ENCODE data around the gene GLCE. TPM values are rescaled to one million over a fixed set of nuclear protein-coding genes. Genes with fewer than 3 reads are reported as not detected.

The GLCE gene
- total and polyA plus RNA-seq, 10 of the 15 experiments (the other 5 are each of a cell fraction or from before 2014, with no cell fraction given) = 2.1 to 11.9 (median 2.9) TPM

DNA sequence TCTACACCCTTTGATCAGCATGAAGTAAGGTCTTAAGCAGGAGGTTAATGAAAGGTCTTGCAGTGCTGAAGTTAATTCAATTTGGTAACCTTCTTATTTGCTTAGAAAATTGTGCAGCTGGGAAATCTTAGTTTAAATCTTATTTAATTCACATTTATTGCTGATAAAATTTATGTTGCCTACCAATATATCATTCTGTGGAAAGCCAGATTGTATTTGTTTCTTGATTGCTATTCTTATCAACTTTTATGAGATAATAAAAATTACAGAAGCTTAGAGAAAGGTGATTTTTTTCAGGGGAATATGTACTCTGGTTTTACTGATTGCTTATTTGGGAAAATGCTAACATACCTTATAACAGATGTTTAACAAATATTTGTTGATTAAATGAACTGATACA, 74.2 kb downstream of the GLCE start:
- Histone ChIP-seq H3K9ac (ENCODE audit: control insufficient read depth, insufficient read depth, low read length) (no peak overlapping the region), H2AFZ (ENCODE audit: control insufficient read depth, low read depth, low read length) (no peak overlapping the region), H3K79me2 (ENCODE audit: control insufficient read depth, insufficient read depth, low read length) (no peaks in the 10 kb centered on the region), H3K27me3 (replicated peaks in 1 of 2; ENCODE audit: control insufficient read depth in 2 of 2, insufficient read depth in 2 of 2, low read length in 1 of 2) (no peaks in the 10 kb centered on the region), H3K4me1 (ENCODE audit: control insufficient read depth, insufficient read depth, low read length) (no peaks in the 10 kb centered on the region), H3K27ac (ENCODE audit: control insufficient read depth, insufficient read depth) (no peak overlapping the region), H3K9me3 (replicated peaks; ENCODE audit: control insufficient read depth, insufficient read depth, low read length) (no peaks in the 10 kb centered on the region), H3K36me3 (ENCODE audit: control insufficient read depth in 2 of 2, insufficient read depth in 2 of 2, low read length in 1 of 2) (no peaks in the 10 kb centered on the region), H3K4me2 (ENCODE audit: control insufficient read depth, insufficient read depth) (no peak overlapping the region), H4K20me1 (ENCODE audit: control insufficient read depth, insufficient read depth) (no peaks in the 10 kb centered on the region), H3K4me3 (no peak overlapping the region)
- BruUV-seq (replicated peaks) = no TSS peak
- ChIA-PET SMC1A (ENCODE audit: uncharacterized antibody, unreplicated experiment) (no interaction called here), RAD21 (ENCODE audit: unreplicated experiment) (no interaction called here), POLR2A (interaction anchor here (0.6 kb wide), 1 partner anchor 31 kb away, joined by 8 read pairs; no protein-coding TSS in a partner anchor), CTCF (interaction anchor here (0.7 kb wide), 1 partner anchor 24 kb away, joined by 3 read pairs; no protein-coding TSS in a partner anchor)
- FAIRE-seq (no peak), DNase-seq (ENCODE audit: low read depth, low spot score) (no peak), ATAC-seq (no peak)
- no peak for TF ChIP-seq POU2F2 (IDR thresholded peaks at IDR 0.05; ENCODE audit: borderline replicate concordance, low read depth, low read length)
- in situ Hi-C loops (cut with MboI) = no loop called here
- intact Hi-C loops (cut with micrococcal nuclease; ENCODE audit: unreplicated experiment) = no loop called here

DNA sequence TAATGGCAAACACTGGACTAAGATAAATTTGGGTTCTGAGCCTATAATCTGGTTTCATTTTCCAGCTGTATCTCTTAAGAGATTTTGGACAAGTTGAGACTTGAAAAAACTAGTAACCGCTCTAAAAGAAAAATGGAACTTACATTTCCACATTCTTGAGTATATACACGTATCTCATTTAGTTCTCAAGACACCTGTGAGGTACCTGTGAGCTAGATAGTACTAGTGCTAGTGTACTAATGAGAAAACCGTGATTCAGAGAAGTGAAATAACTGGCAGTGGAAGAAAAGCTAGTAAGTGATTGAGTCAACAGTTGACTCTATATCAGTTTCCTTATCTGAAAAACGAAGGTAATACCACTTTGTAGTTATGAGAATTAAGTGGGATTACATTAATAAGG, 76.1 kb downstream of the GLCE start:
- H3K79me2 ChIP-seq (ENCODE audit: control insufficient read depth, insufficient read depth, low read length) = no peaks in the 10 kb centered on the region
- CTCF ChIA-PET = interaction anchor here (1.0 kb wide), 1 partner anchor 8 kb away, joined by 4 read pairs; no protein-coding TSS in a partner anchor
- H3K4me2 ChIP-seq (ENCODE audit: control insufficient read depth, insufficient read depth) = no peak overlapping the region
- no peaks in the 10 kb centered on the region for H3K36me3 ChIP-seq (ENCODE audit: control insufficient read depth in 2 of 2, insufficient read depth in 2 of 2, low read length in 1 of 2)
- no peak overlapping the region for H3K9ac ChIP-seq (ENCODE audit: control insufficient read depth, insufficient read depth, low read length)
- ATAC-seq (no peak), FAIRE-seq (no peak), DNase-seq (ENCODE audit: low read depth, low spot score) (no peak)
- WGBS (ENCODE audit: insufficient coverage, insufficient replicate concordance, low lambda C conversion rate, missing lambda C conversion rate) = 27% methylated on average over 4 of the region's 4 CpGs
- SMC1A ChIA-PET (ENCODE audit: uncharacterized antibody, unreplicated experiment) = interaction anchor here (1.2 kb wide), 1 partner anchor 152 kb away, joined by 4 read pairs; no protein-coding TSS in a partner anchor
- no peak overlapping the region for H3K27ac ChIP-seq (ENCODE audit: control insufficient read depth, insufficient read depth)
- H4K20me1 ChIP-seq (ENCODE audit: control insufficient read depth, insufficient read depth) = no peaks in the 10 kb centered on the region
- in situ Hi-C loops (cut with MboI) = no loop called here
- H3K27me3 ChIP-seq (replicated peaks in 1 of 2; ENCODE audit: control insufficient read depth in 2 of 2, insufficient read depth in 2 of 2, low read length in 1 of 2) = no peaks in the 10 kb centered on the region
- no TSS peak for BruUV-seq (replicated peaks)
- H3K4me3 ChIP-seq = no peak overlapping the region
- H2AFZ ChIP-seq (ENCODE audit: control insufficient read depth, low read depth, low read length) = no peak overlapping the region
- POLR2A ChIA-PET = no interaction called here
- no peaks in the 10 kb centered on the region for H3K4me1 ChIP-seq (ENCODE audit: control insufficient read depth, insufficient read depth, low read length)
- TF ChIP-seq, protein P1, sequence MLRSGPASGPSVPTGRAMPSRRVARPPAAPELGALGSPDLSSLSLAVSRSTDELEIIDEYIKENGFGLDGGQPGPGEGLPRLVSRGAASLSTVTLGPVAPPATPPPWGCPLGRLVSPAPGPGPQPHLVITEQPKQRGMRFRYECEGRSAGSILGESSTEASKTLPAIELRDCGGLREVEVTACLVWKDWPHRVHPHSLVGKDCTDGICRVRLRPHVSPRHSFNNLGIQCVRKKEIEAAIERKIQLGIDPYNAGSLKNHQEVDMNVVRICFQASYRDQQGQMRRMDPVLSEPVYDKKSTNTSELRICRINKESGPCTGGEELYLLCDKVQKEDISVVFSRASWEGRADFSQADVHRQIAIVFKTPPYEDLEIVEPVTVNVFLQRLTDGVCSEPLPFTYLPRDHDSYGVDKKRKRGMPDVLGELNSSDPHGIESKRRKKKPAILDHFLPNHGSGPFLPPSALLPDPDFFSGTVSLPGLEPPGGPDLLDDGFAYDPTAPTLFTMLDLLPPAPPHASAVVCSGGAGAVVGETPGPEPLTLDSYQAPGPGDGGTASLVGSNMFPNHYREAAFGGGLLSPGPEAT (IDR thresholded peaks at IDR 0.05; ENCODE audit: low read depth) = no peak
- TF ChIP-seq SIN3A (IDR thresholded peaks at IDR 0.05; ENCODE audit: low read depth, low read length) = no peak
- intact Hi-C loops (cut with micrococcal nuclease; ENCODE audit: unreplicated experiment) = no loop called here
- H3K9me3 ChIP-seq (replicated peaks; ENCODE audit: control insufficient read depth, insufficient read depth, low read length) = no peaks in the 10 kb centered on the region
- RAD21 ChIA-PET (ENCODE audit: unreplicated experiment) = no interaction called here

All from GM12878 (cell line).